ENCODE data around the gene CYB561D2.

DNA sequence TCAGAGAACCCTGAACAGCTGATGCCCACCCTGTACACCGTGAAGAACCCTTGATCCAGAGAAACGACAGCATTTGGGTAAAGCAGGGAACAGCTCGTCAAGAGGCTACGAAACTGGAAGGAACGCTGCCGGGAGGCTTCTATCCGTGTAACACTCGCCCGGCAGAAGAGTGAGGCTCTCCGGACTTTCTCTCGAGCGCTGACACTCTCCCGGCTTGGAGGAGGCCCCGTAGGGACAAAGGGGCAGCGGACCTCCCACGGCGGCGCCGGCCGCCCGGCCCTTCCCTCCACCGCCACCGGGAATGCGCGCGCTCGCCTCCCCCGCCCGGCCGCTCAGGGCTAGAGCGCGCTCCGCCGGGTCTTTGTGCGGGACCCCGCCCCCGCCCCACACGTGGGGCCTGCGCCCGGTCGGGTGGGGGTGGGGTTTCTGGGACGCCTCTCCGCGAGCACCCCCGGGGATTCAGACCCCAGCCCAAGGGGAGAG is 29.8 kb upstream of the CYB561D2 start:
- TF ChIP-seq, protein P1, sequence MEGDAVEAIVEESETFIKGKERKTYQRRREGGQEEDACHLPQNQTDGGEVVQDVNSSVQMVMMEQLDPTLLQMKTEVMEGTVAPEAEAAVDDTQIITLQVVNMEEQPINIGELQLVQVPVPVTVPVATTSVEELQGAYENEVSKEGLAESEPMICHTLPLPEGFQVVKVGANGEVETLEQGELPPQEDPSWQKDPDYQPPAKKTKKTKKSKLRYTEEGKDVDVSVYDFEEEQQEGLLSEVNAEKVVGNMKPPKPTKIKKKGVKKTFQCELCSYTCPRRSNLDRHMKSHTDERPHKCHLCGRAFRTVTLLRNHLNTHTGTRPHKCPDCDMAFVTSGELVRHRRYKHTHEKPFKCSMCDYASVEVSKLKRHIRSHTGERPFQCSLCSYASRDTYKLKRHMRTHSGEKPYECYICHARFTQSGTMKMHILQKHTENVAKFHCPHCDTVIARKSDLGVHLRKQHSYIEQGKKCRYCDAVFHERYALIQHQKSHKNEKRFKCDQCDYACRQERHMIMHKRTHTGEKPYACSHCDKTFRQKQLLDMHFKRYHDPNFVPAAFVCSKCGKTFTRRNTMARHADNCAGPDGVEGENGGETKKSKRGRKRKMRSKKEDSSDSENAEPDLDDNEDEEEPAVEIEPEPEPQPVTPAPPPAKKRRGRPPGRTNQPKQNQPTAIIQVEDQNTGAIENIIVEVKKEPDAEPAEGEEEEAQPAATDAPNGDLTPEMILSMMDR (conservative IDR thresholded peaks at IDR 0.05; ENCODE audit: low read length), result no peak
- TF ChIP-seq EZH2phosphoT487 (IDR thresholded peaks at IDR 0.05; ENCODE audit: borderline replicate concordance, low read depth, low read length), result no peak
